A204.1 (cell line): ENCODE results near the gene MRGPRE.

ENCODE experiments used
- FAIRE-seq: peaks from 2 replicates; lab custom pipeline; 2012; peaks lifted over from hg19 to GRCh38; lab: Jason Lieb, UNC

MRGPRE gene

DNA sequence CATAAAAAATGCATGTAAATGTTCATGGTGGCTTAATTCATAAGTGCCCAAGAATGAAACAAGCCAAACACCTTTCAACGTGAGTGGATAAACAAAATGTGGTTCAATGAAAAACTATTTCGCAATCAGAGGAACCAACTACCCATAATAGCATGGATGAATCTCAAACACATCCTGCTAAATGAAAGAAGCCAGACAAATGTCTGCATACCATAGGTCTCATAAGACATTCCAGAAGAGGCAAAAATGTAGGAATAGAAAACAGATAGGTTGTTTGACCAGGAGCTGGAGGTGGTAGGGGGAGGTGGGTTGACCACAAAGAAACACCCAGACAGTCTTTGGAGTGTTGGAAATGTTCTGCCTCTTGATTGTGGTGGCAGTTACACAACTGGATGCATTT, 53.9 kb downstream of the MRGPRE start:
- FAIRE-seq, result no peak

DNA sequence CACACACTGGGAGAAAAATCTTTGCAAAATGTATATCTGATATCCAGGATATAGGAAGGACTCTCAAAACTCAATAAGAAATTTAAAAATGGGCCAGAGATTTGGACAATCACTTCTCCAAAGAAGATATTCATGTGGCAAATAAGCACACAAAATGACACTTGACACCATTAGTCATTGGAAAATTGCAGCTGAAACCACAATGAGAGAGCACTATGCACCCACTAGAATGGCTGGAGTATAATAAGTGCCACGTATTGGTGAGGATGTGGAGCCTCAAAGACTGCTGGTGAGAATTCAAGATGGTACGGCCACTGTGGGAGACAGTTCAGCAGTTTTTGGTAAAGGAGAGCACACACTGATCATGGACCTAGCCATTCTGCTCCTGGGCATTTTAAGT, 54.3 kb downstream of the MRGPRE start:
- FAIRE-seq, result no peak
